Common myeloid progenitor, CD34-positive (primary cell): ENCODE data around the gene ZFP3.
"Not testable (repeated sequence)": the region's sequence is repeated elsewhere in the genome, so short reads cannot be mapped to it uniquely, and the experiment has no call there.

Experiments used
- CTCF ChIA-PET: fragments of 350-600 bp; sonication (Branson Sonifier 250); formaldehyde crosslinking; loops from one replicate; lab custom pipeline; 2021; ENCODE audit warnings: antibody characterized with exemption; lab: Charles Lee
- POLR2A ChIA-PET: fragments of 350-600 bp; sonication (Branson Sonifier 250); formaldehyde crosslinking; loops from one replicate; lab custom pipeline; 2021; ENCODE audit warnings: antibody characterized with exemption; lab: Charles Lee
- DNase-seq, 3 donors: peaks; one replicate each; pipeline versions ENCODE4 v3.0.0 to v3.0.0-alpha.2; 2013
- H3K27ac ChIP-seq, 2 experiments: 1 replicate in 1 of 2; 2 replicates in 1 of 2; pipeline ENCODE4 v1.7.0; 2013; ENCODE audit warnings: inconsistent platforms in 2 of 2, low read length in 2 of 2, mild to moderate bottlenecking in 2 of 2, low read depth in 1 of 2, moderate library complexity in 1 of 2; ENCODE audit not compliant: severe bottlenecking in 2 of 2, insufficient read depth in 1 of 2, poor library complexity in 1 of 2
- H3K27me3 ChIP-seq, 5 experiments: replicated peaks in 2 of 5; 1 replicate in 3 of 5; 2 replicates in 2 of 5; pipeline versions ENCODE4 v1.6.1 to v1.7.0; 2013; ENCODE audit warnings: low read length in 4 of 5, mild to moderate bottlenecking in 2 of 5, moderate library complexity in 2 of 5, inconsistent platforms in 1 of 5; ENCODE audit not compliant: insufficient read depth in 5 of 5, control insufficient read depth in 4 of 5
- H3K36me3 ChIP-seq, 4 experiments: 1 replicate in 2 of 4; 2 replicates in 2 of 4; pipeline versions ENCODE4 v1.6.1 to v1.7.0; 2013; ENCODE audit warnings: low read length in 3 of 4, control low read depth in 1 of 4, mild to moderate bottlenecking in 1 of 4; ENCODE audit not compliant: control insufficient read depth in 4 of 4, insufficient read depth in 4 of 4
- H3K4me1 ChIP-seq, 4 experiments: 1 replicate in 3 of 4; 2 replicates in 1 of 4; pipeline versions ENCODE4 v1.6.1 to v1.7.1; 2013; ENCODE audit warnings: low read length in 3 of 4, mild to moderate bottlenecking in 3 of 4, control low read depth in 1 of 4, inconsistent platforms in 1 of 4, moderate library complexity in 1 of 4; ENCODE audit not compliant: control insufficient read depth in 4 of 4, insufficient read depth in 4 of 4; ENCODE audit errors: control extremely low read depth in 1 of 4
- H3K4me3 ChIP-seq, 7 experiments: 1 replicate in 4 of 7; 2 replicates in 3 of 7; pipeline versions ENCODE4 v1.5.1 to v1.7.0; 2013; ENCODE audit warnings: mild to moderate bottlenecking in 7 of 7, low read length in 6 of 7, moderate library complexity in 6 of 7, inconsistent platforms in 2 of 7, low read depth in 2 of 7, control low read depth in 1 of 7; ENCODE audit not compliant: insufficient read depth in 4 of 7, control insufficient read depth in 1 of 7; ENCODE audit errors: extremely low read depth in 1 of 7
- H3K9me3 ChIP-seq, 5 experiments: 1 replicate in 4 of 5; 2 replicates in 1 of 5; pipeline versions ENCODE4 v1.6.1 to v1.7.1; 2013; ENCODE audit warnings: low read length in 4 of 5, mild to moderate bottlenecking in 2 of 5, inconsistent platforms in 1 of 5, low read depth in 1 of 5, moderate library complexity in 1 of 5; ENCODE audit not compliant: control insufficient read depth in 4 of 5, insufficient read depth in 2 of 5; ENCODE audit errors: control extremely low read depth in 1 of 5
- WGBS: methylation state at CpG from one replicate; pipeline ENCODE4 v1.1.5; 2013; ENCODE audit not compliant: insufficient coverage; 5-methylcytosine and 5-hydroxymethylcytosine counted together

The ZFP3 gene

GRCh38 chr17:5122586-5123342, 44.5 kb downstream of the ZFP3 start:
- ChIA-PET POLR2A (no interaction called here), CTCF (interaction anchor here (1.0 to 1.2 kb wide), 2 partner anchors 9 to 36 kb away, joined by 3 read pairs; no protein-coding TSS in a partner anchor)
- H3K27me3 ChIP-seq, result peaks cover 0 to 34% (median 13%) of the 10 kb centered on the region in 5 experiments
- 4% methylated on average over 45 of the region's 75 CpGs for whole genome bisulfite sequencing
- no peak overlapping the region for H3K27ac ChIP-seq
- peaks cover 0 to 11% (median 4%) of the 10 kb centered on the region in 5 experiments for H3K9me3 ChIP-seq
- peaks cover 0 to 6% (median 2%) of the 10 kb centered on the region in 4 experiments for H3K36me3 ChIP-seq
- peaks cover 0 to 11% (median 6%) of the 10 kb centered on the region in 4 experiments for H3K4me1 ChIP-seq
- H3K4me3 ChIP-seq, result peak overlapping the region; percentile 10 to 74 (median 50)
- peak; percentile 16 to 66 (median 43) for DNase-seq

- Histone ChIP-seq H3K4me1 (peaks cover 0 to 11% (median 6%) of the 10 kb centered on the region in 4 experiments), H3K9me3 (peaks cover 0 to 5% (median under 1%) of the 10 kb centered on the region in 5 experiments), H3K4me3 (peak overlapping the region in 2 of 7 experiments; percentile 61 to 74), H3K27ac (no peak overlapping the region), H3K27me3 (peaks cover 0 to 28% (median 13%) of the 10 kb centered on the region in 5 experiments), H3K36me3 (peaks cover 0 to 1% (median under 1%) of the 10 kb centered on the region in 4 experiments)
- WGBS, result 51% methylated on average over 39 of the region's 53 CpGs
- DNase-seq, result no peak
- CTCF ChIA-PET, result interaction anchor here (1.0 kb wide), 1 partner anchor 37 kb away, joined by 3 read pairs; no protein-coding TSS in a partner anchor
- POLR2A ChIA-PET, result no interaction called here
Observed at GRCh38 chr17:5123343-5124124, 45.3 kb downstream of the ZFP3 start.

- WGBS, result 100% methylated on average over 4 of the region's 5 CpGs
- H3K4me1 ChIP-seq, result peaks cover 0 to 11% (median 6%) of the 10 kb centered on the region in 4 experiments
- peaks cover 0 to 28% (median 13%) of the 10 kb centered on the region in 5 experiments for H3K27me3 ChIP-seq
- POLR2A ChIA-PET, H3K27ac ChIP-seq, DNase-seq, CTCF ChIA-PET, H3K4me3 ChIP-seq, H3K9me3 ChIP-seq, H3K36me3 ChIP-seq: not testable (repeated sequence)
Observed at GRCh38 chr17:5124125-5124760, 46.0 kb downstream of the ZFP3 start.

GRCh38 chr17:5124896-5125295, 46.6 kb downstream of the ZFP3 start:
- CTCF ChIA-PET, H3K27ac ChIP-seq, H3K4me3 ChIP-seq, DNase-seq, POLR2A ChIA-PET, H3K9me3 ChIP-seq, H3K36me3 ChIP-seq: not testable (repeated sequence)
- peaks cover 0 to 28% (median 13%) of the 10 kb centered on the region in 5 experiments for H3K27me3 ChIP-seq
- 97% methylated on average over 6 of the region's 7 CpGs for WGBS
- H3K4me1 ChIP-seq, result peaks cover 0 to 11% (median 6%) of the 10 kb centered on the region in 4 experiments

- Histone ChIP-seq H3K27ac (no peak overlapping the region), H3K9me3 (no peaks in the 10 kb centered on the region), H3K36me3 (no peaks in the 10 kb centered on the region), H3K4me3 (no peak overlapping the region), H3K4me1 (peaks cover 0 to 11% (median 6%) of the 10 kb centered on the region in 4 experiments), H3K27me3 (peaks cover 0 to 26% (median 13%) of the 10 kb centered on the region in 5 experiments)
- DNase-seq, result no peak
- 92% methylated on average over 9 of the region's 17 CpGs for WGBS
- ChIA-PET CTCF (no interaction called here), POLR2A (no interaction called here)
Observed at GRCh38 chr17:5126719-5127488, 48.6 kb downstream of the ZFP3 start.

- no peaks in the 10 kb centered on the region for H3K36me3 ChIP-seq
- H3K4me1 ChIP-seq, result peaks cover 0 to 5% (median 2%) of the 10 kb centered on the region in 4 experiments
- ChIA-PET POLR2A (no interaction called here), CTCF (interaction anchor here (1.3 kb wide), 1 partner anchor 9 kb away, joined by 3 read pairs; no protein-coding TSS in a partner anchor)
- no peak for DNase-seq
- WGBS, result 100% methylated on average over 4 of the region's 4 CpGs
- no peak overlapping the region for H3K27ac ChIP-seq
- no peaks in the 10 kb centered on the region for H3K9me3 ChIP-seq
- peaks cover 0 to 16% (median 11%) of the 10 kb centered on the region in 5 experiments for H3K27me3 ChIP-seq
- no peak overlapping the region for H3K4me3 ChIP-seq
Observed at GRCh38 chr17:5127910-5128309, 49.6 kb downstream of the ZFP3 start.
